Uterus (tissue), 2 donors: ENCODE results near the gene NPTX1.

Experiments used
- CTCF ChIP-seq, 4 experiments: fragments of 200-600 bp in 2 of 4; fragments of 450-650 bp in 2 of 4; sonication (generic) in 2 of 4; IDR thresholded peaks; one replicate each; pipeline ENCODE4 v1.5.1; 2016 to 2019; ENCODE audit warnings: antibody characterized with exemption in 4 of 4, mild to moderate bottlenecking in 2 of 4, moderate library complexity in 1 of 4
- POLR2A ChIP-seq, 2 donors: fragments of 450-650 bp; IDR thresholded peaks; one replicate each; pipeline ENCODE4 v1.6.1; 2016; ENCODE audit warnings: antibody characterized with exemption in 2 of 2, mild to moderate bottlenecking in 1 of 2, moderate library complexity in 1 of 2

- no peak for TF ChIP-seq CTCF (IDR thresholded peaks at IDR 0.05)
- no peak for TF ChIP-seq POLR2A (IDR thresholded peaks at IDR 0.05)
These were observed 16.1 kb upstream of the NPTX1 start for GRCh38 chr17:80492343-80493136.
